Psoas muscle (tissue), 8 donors: ENCODE results near the gene KRT28. TPM values are rescaled to one million over a fixed set of nuclear protein-coding genes. Genes with fewer than 3 reads are reported as not detected.

Source experiments
- ATAC-seq, 4 donors: fragments of 200-7000 bp; cut with Tn5 transposase; one replicate each; pipeline ENCODE4 v1.9.1; 2020; ENCODE audit warnings: moderate library complexity in 3 of 4, mild to moderate bottlenecking in 2 of 4
- DNase-seq, 2 donors: peaks; one replicate each; pipeline ENCODE4 v3.0.0-alpha.2; 2020
- H3K27ac ChIP-seq: fragments of 200-600 bp; one replicate; pipeline ENCODE4 v1.8.0; 2022
- H3K27me3 ChIP-seq, 3 donors: fragments of 200-600 bp in 1 of 3; one replicate each; pipeline versions ENCODE4 v1.6.1 to v1.8.0; 2013 to 2022; ENCODE audit warnings: low read length in 2 of 3, mild to moderate bottlenecking in 2 of 3, moderate library complexity in 1 of 3; ENCODE audit not compliant: insufficient read depth in 3 of 3
- H3K36me3 ChIP-seq, 2 donors: fragments of 200-600 bp in 1 of 2; one replicate each; pipeline versions ENCODE4 v1.6.1 to v1.8.0; 2013 to 2022; ENCODE audit warnings: low read depth in 1 of 2, mild to moderate bottlenecking in 1 of 2, moderate library complexity in 1 of 2; ENCODE audit not compliant: insufficient read depth in 1 of 2
- H3K4me1 ChIP-seq: fragments of 200-600 bp; one replicate; pipeline ENCODE4 v1.8.0; 2022
- H3K4me3 ChIP-seq: fragments of 200-600 bp; one replicate; pipeline ENCODE4 v1.8.0; 2022; ENCODE audit warnings: mild to moderate bottlenecking
- H3K9me3 ChIP-seq: fragments of 200-600 bp; one replicate; pipeline ENCODE4 v1.8.0; 2022
- CTCF ChIP-seq: fragments of 200-600 bp; IDR thresholded peaks from one replicate; pipeline ENCODE4 v1.8.0; 2022; ENCODE audit warnings: antibody characterized with exemption
- WGBS, 3 donors: extraction: QIAGEN DNeasy Blood & Tissue Kit; methylation state at CpG; one replicate each; pipeline versions ENCODE4 v1.1.6 to v1.1.7; 2013; 5-methylcytosine and 5-hydroxymethylcytosine counted together
- intact Hi-C, 2 donors: fragments of 100-400 bp; cut with DNase I; formaldehyde crosslinking; loops; one replicate each; pipeline versions ENCODE4 v1.11.0 to v1.14.2; 2022
- polyA plus RNA-seq, 3 donors: library from polyadenylated mRNA; stranded (reverse); fragments of 200-250 nt; gene quantifications; one replicate each; pipeline ENCODE4 v1.2.3, GENCODE V29; 2013
- total RNA-seq, 4 donors: library from RNA; stranded (reverse); fragmentation: NEBNext Ultra II Directional in 2 of 4; extraction: Animal tissue kit (Norgen Biotek cat#: 25700) in 2 of 4; gene quantifications; one replicate each; pipeline versions ENCODE4 v1.2.1 to v1.2.4, GENCODE V29; 2021 to 2023
- donor health status: healthy with polysubstance abuse.
- donor health status: DM: no; HTN: no; CAD: no; lungs with moderate emphysema.
- donor health status: Bipolar disorder and iron deficiency.
- donor health status: healthy.
- donor health status: DM: yes; HTN: yes; CAD: no.
- donor health status: DM: no; HTN: no; CAD: no.
- donor health status: DM: no; HTN: no; CAD: no.
- donor health status: DM: yes; HTN: yes; CAD: no.

Gene KRT28
- total and polyA plus RNA-seq, 7 donors: not detected

DNA sequence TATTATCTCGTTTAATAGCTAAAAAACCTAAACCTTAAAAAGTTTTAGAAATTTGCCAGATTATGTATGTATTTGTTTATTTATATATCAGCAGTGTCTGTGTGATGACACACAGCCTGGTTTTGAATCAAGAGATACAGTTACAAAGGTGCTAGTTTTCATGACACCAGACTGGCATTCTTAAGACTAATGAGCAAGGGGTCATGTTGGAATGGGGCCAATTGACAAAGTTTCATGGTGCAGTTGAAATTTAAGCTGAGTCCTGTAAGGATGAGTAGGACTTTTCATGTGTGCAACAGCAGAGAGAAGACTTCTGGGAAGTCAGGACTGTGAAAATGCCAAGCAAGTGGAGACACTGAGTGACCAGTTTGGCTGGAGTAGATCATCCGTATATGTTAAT is 25.8 kb upstream of the KRT28 start:
- Histone ChIP-seq H3K9me3 (no peaks in the 10 kb centered on the region), H3K4me1 (no peaks in the 10 kb centered on the region), H3K27me3 (no peaks in the 10 kb centered on the region), H3K4me3 (no peak overlapping the region), H3K36me3 (peaks cover 0 to 7% of the 10 kb centered on the region in 2 donors), H3K27ac (no peak overlapping the region)
- no peak for TF ChIP-seq CTCF
- DNase-seq (no peak), ATAC-seq (no peak)
- 87 to 97% (median 91%) methylated on average over 2 of the region's 2 CpGs for WGBS, 3 donors
- intact Hi-C loops: no loop called here

DNA sequence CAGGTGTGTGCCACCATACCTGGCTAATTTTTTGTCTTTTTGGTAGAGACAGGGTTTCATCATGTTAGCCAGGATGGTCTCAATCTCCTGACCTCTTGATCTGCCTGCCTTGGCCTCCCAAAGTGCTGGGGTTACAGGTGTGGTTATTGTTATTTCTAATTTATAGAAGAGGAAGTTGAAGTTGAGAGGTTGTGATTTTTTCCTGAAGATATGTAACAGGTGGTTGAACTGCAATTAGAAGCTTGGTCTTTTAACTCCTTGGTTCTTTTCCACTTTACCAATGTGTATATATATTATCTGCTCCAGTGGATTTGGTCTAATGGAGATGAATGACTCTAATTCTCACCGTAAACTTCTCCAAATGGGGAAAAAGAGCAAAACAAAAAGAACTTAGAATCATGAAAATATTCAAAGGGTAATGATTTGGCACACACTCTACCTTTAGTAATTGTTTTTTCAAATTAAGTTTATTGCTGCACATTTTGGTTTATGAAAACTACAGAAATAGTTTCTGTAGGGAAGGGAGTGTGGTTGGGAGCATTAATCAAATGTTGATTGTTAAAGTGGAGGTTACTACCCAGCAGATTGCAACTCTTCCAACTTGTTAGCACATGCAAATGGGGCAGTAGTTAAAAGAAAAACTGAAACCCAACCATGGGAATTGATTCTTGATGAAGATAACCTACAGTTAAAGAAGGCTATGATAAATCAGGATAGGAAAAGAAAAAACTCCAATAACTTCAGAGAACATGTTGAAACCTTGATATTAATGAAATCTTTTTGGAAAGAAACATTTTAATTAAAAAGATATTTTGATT is 24.5 kb upstream of the KRT28 start:
- Histone ChIP-seq H3K9me3 (no peaks in the 10 kb centered on the region), H3K27ac (no peak overlapping the region), H3K27me3 (no peaks in the 10 kb centered on the region), H3K4me3 (no peak overlapping the region), H3K4me1 (peaks cover 11% of the 10 kb centered on the region), H3K36me3 (peaks cover 0 to 7% of the 10 kb centered on the region in 2 donors)
- no peak for DNase-seq
- 88 to 100% (median 95%) methylated on average over 1 of the region's 1 CpG for whole genome bisulfite sequencing, 3 donors
- no peak for ATAC-seq
- intact Hi-C loops: no loop called here
- no peak for TF ChIP-seq CTCF

DNA sequence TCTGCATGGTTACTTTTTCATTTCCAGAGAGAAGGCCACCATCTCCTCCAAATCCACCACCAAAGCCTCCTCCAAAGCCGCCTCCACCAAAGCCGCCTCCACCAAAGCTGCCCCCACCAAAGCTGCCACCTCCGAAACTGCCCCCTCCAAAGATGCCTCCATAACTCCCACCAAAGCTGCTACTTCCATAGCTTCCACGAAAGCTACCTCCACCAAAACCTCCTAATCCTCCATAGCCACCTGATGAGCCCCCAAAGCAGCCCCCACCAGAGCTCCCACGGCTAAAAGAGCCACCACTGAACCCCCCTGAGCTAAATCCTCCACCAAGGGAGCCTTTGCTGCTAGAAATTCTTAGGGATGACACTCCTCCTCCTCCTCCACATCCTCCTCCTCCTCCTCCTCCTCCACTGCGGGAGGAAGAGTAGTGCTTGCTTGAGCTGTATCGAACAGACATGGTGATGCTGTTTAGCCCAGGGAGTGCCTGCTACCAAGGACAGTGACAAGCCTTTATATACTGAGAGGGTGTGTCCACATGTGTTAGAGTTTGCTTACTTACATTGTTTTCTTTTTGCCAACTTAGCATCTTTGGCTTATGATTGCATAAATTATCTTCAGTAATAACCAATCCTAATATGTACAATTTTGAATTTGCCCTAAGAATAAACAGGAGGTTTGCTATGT is 22.5 kb upstream of the KRT28 start, which contains the start of gene KRT10:
Gene KRT10, minus strand, starts transcription at position 483 of the 681 bp plus-strand sequence. Its CDS starts 29 bp downstream, at position 454.
- DNase-seq (no peak), ATAC-seq (no peak)
- peaks cover 17% of the 10 kb centered on the region for H3K4me1 ChIP-seq
- intact Hi-C loops: no loop called here
- TF ChIP-seq CTCF: no peak
- no peaks in the 10 kb centered on the region for H3K27me3 ChIP-seq
- H3K36me3 ChIP-seq: peaks cover 1 to 7% of the 10 kb centered on the region in 2 donors
- no peaks in the 10 kb centered on the region for H3K9me3 ChIP-seq
- no peak within 1 kb of the TSS for H3K27ac ChIP-seq
- no peak within 1 kb of the TSS for H3K4me3 ChIP-seq
- WGBS, 3 donors: 81 to 96% (median 91%) methylated on average over 7 of the region's 7 CpGs

GRCh38 chr17:40821536-40821935 is 21.8 kb upstream of the KRT28 start:
- intact Hi-C loops: no loop called here
- peaks cover 4 to 14% of the 10 kb centered on the region in 2 donors for H3K36me3 ChIP-seq
- H3K27ac ChIP-seq: no peak overlapping the region
- DNase-seq: no peak
- ATAC-seq: no peak
- H3K27me3 ChIP-seq: no peaks in the 10 kb centered on the region
- H3K4me1 ChIP-seq: peaks cover 17% of the 10 kb centered on the region
- H3K4me3 ChIP-seq: no peak overlapping the region
- no peak for TF ChIP-seq CTCF
- no peaks in the 10 kb centered on the region for H3K9me3 ChIP-seq
